K562 (cell line): ENCODE results near the gene FAM83G. TPM values are rescaled to one million over a fixed set of nuclear protein-coding genes. Genes with fewer than 3 reads are reported as not detected.

Source experiments
- ATAC-seq: fragments of 200-7000 bp; cut with Tn5 transposase; 3 replicates; pipeline ENCODE4 v1.9.1; 2020; ENCODE audit warnings: moderate library complexity
- BruUV-seq: library from RNA; stranded (reverse); fragments of 400-500 nt; replicated peaks from 2 replicates; lab custom pipeline; 2021; lab: Mats Ljungman, UMichigan
- CTCF ChIA-PET: fragments of 300-600 bp; formaldehyde crosslinking; extraction: SDS; loops from one replicate; lab custom pipeline; 2021; ENCODE audit warnings: low intra/inter-chr PET ratio; lab: Yijun Ruan, JAX
- POLR2A ChIA-PET: fragments of 300-600, 350-650 bp; sonication (Branson Sonifier 250); formaldehyde crosslinking; extraction: SDS; loops from one replicate; lab custom pipeline; 2021; ENCODE audit warnings: antibody characterized with exemption, inconsistent platforms; lab: Yijun Ruan, JAX
- DNase-seq, 4 experiments: peaks; one replicate each; pipeline versions ENCODE4 v3.0.0 to v3.0.0-alpha.2; 2011 to 2018; ENCODE audit warnings: low spot score in 3 of 4, mixed read lengths in 3 of 4; ENCODE audit errors: extremely low read depth in 1 of 4
- FAIRE-seq: peaks from 2 replicates; lab custom pipeline; 2011; peaks lifted over from hg19 to GRCh38; lab: Jason Lieb, UNC
- H2AFZ ChIP-seq: 2 replicates; pipeline ENCODE4 v1.6.0; 2011; ENCODE audit warnings: low read depth, low read length, control low read depth, inconsistent platforms
- H3K27ac ChIP-seq: fragments of 200-600 bp; 3 replicates; pipeline ENCODE4 v1.8.0; 2011; ENCODE audit warnings: low read depth, mild to moderate bottlenecking, control low read depth, inconsistent platforms, low read length, moderate library complexity, mixed read lengths; ENCODE audit errors: extremely low read depth
- H3K27me3 ChIP-seq, 2 experiments: fragments of 300-600 bp in 1 of 2; 2 replicates in 1 of 2; 3 replicates in 1 of 2; pipeline versions ENCODE4 v1.6.0 to v1.8.0; 2011; ENCODE audit warnings: inconsistent platforms in 2 of 2, low read length in 2 of 2, mild to moderate bottlenecking in 1 of 2, mixed read lengths in 1 of 2, moderate library complexity in 1 of 2; ENCODE audit not compliant: control insufficient read depth in 2 of 2, insufficient read depth in 2 of 2
- H3K36me3 ChIP-seq: fragments of 300-600 bp; 3 replicates; pipeline ENCODE4 v1.8.0; 2011; ENCODE audit warnings: mild to moderate bottlenecking, low read length, inconsistent platforms; ENCODE audit not compliant: control insufficient read depth, insufficient read depth
- H3K4me1 ChIP-seq, 2 experiments: fragments of 200-600 bp in 1 of 2; replicated peaks in 1 of 2; 2 replicates in 1 of 2; 3 replicates in 1 of 2; pipeline versions ENCODE4 v1.5.1 to v1.8.0; 2011; ENCODE audit warnings: inconsistent platforms in 2 of 2, low read length in 2 of 2, mild to moderate bottlenecking in 1 of 2, mixed read lengths in 1 of 2, moderate library complexity in 1 of 2; ENCODE audit not compliant: control insufficient read depth in 2 of 2, insufficient read depth in 2 of 2
- H3K4me2 ChIP-seq: 2 replicates; pipeline ENCODE4 v1.6.1; 2011; ENCODE audit warnings: low read length, control low read depth, inconsistent platforms, mixed read lengths; ENCODE audit not compliant: insufficient read depth
- H3K4me3 ChIP-seq: fragments of 200-600 bp; sonication (generic), shearing (Covaris generic); 2 replicates; pipeline ENCODE4 v1.5.1; 2016; ENCODE audit warnings: control low read depth, inconsistent platforms
- H3K79me2 ChIP-seq: fragments of 200-600 bp; 3 replicates; pipeline ENCODE4 v1.8.0; 2011; ENCODE audit warnings: low read length, inconsistent platforms; ENCODE audit not compliant: control insufficient read depth, insufficient read depth
- H3K9ac ChIP-seq, 2 experiments: 2 replicates each; pipeline versions ENCODE4 v1.6.0 to v1.6.1; 2011; ENCODE audit warnings: low read depth in 2 of 2, low read length in 2 of 2, control low read depth in 1 of 2, inconsistent platforms in 1 of 2, mild to moderate bottlenecking in 1 of 2, mixed read lengths in 1 of 2; ENCODE audit not compliant: insufficient read depth in 1 of 2
- H3K9me1 ChIP-seq: one replicate; pipeline ENCODE4 v1.6.0; 2011; ENCODE audit warnings: inconsistent platforms, mild to moderate bottlenecking, low read length, moderate library complexity; ENCODE audit not compliant: control insufficient read depth, insufficient read depth
- H3K9me3 ChIP-seq: replicated peaks from 2 replicates; pipeline ENCODE4 v1.5.1; 2011; ENCODE audit warnings: low read depth, low read length, inconsistent platforms; ENCODE audit not compliant: control insufficient read depth, insufficient read depth
- H4K20me1 ChIP-seq: replicated peaks from 2 replicates; pipeline ENCODE4 v1.6.1; 2011; ENCODE audit warnings: low read length, inconsistent platforms, mixed read lengths; ENCODE audit not compliant: control insufficient read depth, insufficient read depth
- HCFC1 ChIP-seq: IDR thresholded peaks from 2 replicates; pipeline ENCODE4 v1.6.1; 2012; ENCODE audit warnings: low read depth, low read length, improper control_type of control experiment
- MTA2 ChIP-seq: fragments of 450-650 bp; IDR thresholded peaks from 2 replicates; pipeline ENCODE4 v1.6.1; 2016; ENCODE audit warnings: low read depth
- RBM39 ChIP-seq: fragments of 200-400 bp; formaldehyde crosslinking; optimal IDR thresholded peaks from 2 replicates; pipeline ENCODE3; 2018; ENCODE audit warnings: low read depth, low read length
- XRCC5 ChIP-seq: fragments of 200-400 bp; formaldehyde crosslinking; IDR thresholded peaks from 2 replicates; pipeline ENCODE4 v1.6.1; 2017; ENCODE audit warnings: low read depth, mild to moderate bottlenecking, low read length
- ZNF551 ChIP-seq: fragments of 250-450 bp; sonication (Bioruptor Pico); IDR thresholded peaks from 2 replicates; pipeline ENCODE4 v1.5.0; 2021; ENCODE audit warnings: mild to moderate bottlenecking, moderate library complexity
- WGBS: fragments of 100-300 bp; shearing (Covaris generic); methylation state at CpG from one replicate; pipeline ENCODE4 v1.1.6; 2016; ENCODE audit warnings: low coverage, mixed read lengths; ENCODE audit not compliant: insufficient coverage; ENCODE audit errors: missing lambda C conversion rate; 5-methylcytosine and 5-hydroxymethylcytosine counted together
- in situ Hi-C: fragments of 300-500 bp; cut with MboI; formaldehyde crosslinking; loops from 4 replicates; pipeline ENCODE4 v1.15.0; 2018; ENCODE audit warnings: inconsistent platforms, mixed read lengths
- intact Hi-C: fragments of 100-400 bp; cut with micrococcal nuclease; formaldehyde crosslinking; loops from 2 replicates; pipeline ENCODE4 v1.14.2; 2022
- polyA plus RNA-seq, 8 experiments: library from polyadenylated mRNA; depleted of rRNA in 4 of 8; stranded (reverse) in 5 of 8; unstranded in 3 of 8; fragments of >200 nt; fragmentation: Nextera tagmentation in 2 of 8; fragmentation: Illumina TruSeq in 1 of 8; extraction: Ambion mirVana in 2 of 8; extraction: Trizol in 1 of 8; gene quantifications; 2 replicates each; pipeline versions ENCODE4 v1.2.1 to v1.2.3, GENCODE V29; 2011 to 2014; ENCODE audit warnings: inconsistent platforms in 1 of 8, missing spikeins in 1 of 8
- total RNA-seq, 7 experiments: library from RNA; depleted of rRNA in 6 of 7; stranded (reverse); fragments of >200 nt in 6 of 7; fragmentation: Illumina TruSeq in 2 of 7; extraction: Trizol in 2 of 7; gene quantifications; 2 replicates each; pipeline versions ENCODE4 v1.2.1 to v1.2.3, GENCODE V29; 2011 to 2021; ENCODE audit warnings: low replicate concordance in 1 of 7
- TF ChIP-seq, protein P1 (sequence below), 3 experiments: fragments of 200-800 bp in 1 of 3; sonication (Bioruptor generic) in 1 of 3; sonication (generic) in 1 of 3; formaldehyde crosslinking in 1 of 3; IDR thresholded peaks; 2 replicates each; pipeline versions ENCODE4 v1.6.1 to v1.8.0; 2016 to 2022; ENCODE audit warnings: mild to moderate bottlenecking in 2 of 3, missing compliant biosample characterization in 2 of 3, missing genetic modification characterization in 2 of 3, missing genetic modification reagents in 1 of 3
- TF ChIP-seq, protein P2 (sequence below): fragments of 450-650 bp; formaldehyde crosslinking; IDR thresholded peaks from 2 replicates; pipeline ENCODE4 v1.4.0; 2020; ENCODE audit warnings: mild to moderate bottlenecking, moderate library complexity
- TF ChIP-seq, protein P3 (sequence below): fragments of 450-650 bp; formaldehyde crosslinking; IDR thresholded peaks from 2 replicates; pipeline ENCODE4 v1.4.0; 2020; ENCODE audit warnings: mild to moderate bottlenecking, moderate library complexity
- TF ChIP-seq, protein P4 (sequence below): conservative IDR thresholded peaks from 2 replicates; pipeline ENCODE4 v1.6.1; 2011; ENCODE audit warnings: low read depth, mild to moderate bottlenecking, low read length; ENCODE audit not compliant: control insufficient read depth

FAM83G gene
- total and polyA plus RNA-seq, 9 of the 15 experiments (the other 6 are each of a cell fraction or from before 2014, with no cell fraction given), result 0.04 to 10.3 (median 4.5) TPM; not detected in 1

DNA sequence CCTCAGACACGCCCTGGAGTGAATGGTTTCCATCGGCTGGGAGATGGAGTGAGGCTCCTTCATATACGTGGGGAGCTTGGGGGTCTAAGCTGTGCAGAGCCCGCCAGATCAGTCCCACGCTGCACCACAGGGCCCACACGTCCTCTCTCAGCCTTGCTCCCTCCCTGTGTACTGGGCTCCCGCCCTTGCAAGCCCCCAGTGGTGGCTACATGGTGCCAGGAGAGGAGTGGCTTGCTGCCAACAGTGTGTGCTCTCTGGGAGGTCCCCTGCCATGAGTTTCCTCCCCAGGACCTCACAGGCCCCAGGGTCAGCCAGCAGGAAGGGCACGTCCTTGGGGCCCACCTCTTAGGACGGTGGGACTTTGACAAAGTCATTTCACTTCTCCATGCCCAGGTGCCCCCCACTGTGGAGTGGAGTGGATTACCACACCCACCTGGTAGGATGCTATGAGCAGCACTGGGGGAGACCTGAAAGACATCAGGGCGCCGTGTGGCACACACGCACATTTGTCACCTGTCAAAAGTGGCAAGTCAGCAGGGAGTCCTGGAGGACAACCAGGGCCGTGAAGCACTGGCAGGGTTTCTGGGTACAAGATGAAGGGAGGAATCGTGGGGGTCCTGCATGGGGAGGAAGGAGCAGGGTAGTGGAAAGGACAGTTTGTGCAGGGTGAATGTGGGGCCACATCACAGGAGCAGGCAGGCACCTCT lies 38.9 kb downstream of the FAM83G start (continued):
- TF ChIP-seq, protein P1, sequence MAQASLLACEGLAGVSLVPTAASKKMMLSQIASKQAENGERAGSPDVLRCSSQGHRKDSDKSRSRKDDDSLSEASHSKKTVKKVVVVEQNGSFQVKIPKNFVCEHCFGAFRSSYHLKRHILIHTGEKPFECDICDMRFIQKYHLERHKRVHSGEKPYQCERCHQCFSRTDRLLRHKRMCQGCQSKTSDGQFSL (CRISPR knock-in tag; IDR thresholded peaks at IDR 0.05), result no peak
- TF ChIP-seq, protein P1 (tag; IDR thresholded peaks at IDR 0.05), result no peak
- TF ChIP-seq, all 486 proteins: peak for 0

DNA sequence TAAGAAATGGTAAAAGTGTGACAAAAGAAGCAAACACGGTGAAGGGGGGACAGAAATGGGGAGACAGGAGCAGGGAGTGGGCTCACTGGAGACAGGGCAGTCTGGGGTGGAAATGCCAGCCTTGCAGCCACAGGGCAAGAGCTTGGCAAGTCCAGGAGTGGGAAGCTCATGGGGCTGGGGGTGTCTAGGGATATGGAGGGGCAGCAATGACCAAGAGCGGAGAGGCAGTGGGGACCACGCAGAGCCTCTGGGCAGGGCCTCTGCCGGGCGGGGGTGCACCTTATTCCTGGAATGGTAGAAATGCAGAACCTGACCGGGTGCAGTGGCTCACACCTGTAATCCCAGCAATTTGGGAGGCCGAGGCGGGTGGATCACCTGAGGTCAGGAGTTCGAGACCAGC lies 40.0 kb downstream of the FAM83G start:
- no peak overlapping the region for H3K9ac ChIP-seq
- no peaks in the 10 kb centered on the region for H3K9me3 ChIP-seq
- TF ChIP-seq, protein P2, sequence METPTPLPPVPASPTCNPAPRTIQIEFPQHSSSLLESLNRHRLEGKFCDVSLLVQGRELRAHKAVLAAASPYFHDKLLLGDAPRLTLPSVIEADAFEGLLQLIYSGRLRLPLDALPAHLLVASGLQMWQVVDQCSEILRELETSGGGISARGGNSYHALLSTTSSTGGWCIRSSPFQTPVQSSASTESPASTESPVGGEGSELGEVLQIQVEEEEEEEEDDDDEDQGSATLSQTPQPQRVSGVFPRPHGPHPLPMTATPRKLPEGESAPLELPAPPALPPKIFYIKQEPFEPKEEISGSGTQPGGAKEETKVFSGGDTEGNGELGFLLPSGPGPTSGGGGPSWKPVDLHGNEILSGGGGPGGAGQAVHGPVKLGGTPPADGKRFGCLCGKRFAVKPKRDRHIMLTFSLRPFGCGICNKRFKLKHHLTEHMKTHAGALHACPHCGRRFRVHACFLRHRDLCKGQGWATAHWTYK (CRISPR knock-in tag), result no peak
- TF ChIP-seq XRCC5, result no peak
- TF ChIP-seq, protein P3, sequence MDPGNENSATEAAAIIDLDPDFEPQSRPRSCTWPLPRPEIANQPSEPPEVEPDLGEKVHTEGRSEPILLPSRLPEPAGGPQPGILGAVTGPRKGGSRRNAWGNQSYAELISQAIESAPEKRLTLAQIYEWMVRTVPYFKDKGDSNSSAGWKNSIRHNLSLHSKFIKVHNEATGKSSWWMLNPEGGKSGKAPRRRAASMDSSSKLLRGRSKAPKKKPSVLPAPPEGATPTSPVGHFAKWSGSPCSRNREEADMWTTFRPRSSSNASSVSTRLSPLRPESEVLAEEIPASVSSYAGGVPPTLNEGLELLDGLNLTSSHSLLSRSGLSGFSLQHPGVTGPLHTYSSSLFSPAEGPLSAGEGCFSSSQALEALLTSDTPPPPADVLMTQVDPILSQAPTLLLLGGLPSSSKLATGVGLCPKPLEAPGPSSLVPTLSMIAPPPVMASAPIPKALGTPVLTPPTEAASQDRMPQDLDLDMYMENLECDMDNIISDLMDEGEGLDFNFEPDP (CRISPR knock-in tag), result no peak
- TF ChIP-seq RBM39, result no peak
- TF ChIP-seq, protein P4, sequence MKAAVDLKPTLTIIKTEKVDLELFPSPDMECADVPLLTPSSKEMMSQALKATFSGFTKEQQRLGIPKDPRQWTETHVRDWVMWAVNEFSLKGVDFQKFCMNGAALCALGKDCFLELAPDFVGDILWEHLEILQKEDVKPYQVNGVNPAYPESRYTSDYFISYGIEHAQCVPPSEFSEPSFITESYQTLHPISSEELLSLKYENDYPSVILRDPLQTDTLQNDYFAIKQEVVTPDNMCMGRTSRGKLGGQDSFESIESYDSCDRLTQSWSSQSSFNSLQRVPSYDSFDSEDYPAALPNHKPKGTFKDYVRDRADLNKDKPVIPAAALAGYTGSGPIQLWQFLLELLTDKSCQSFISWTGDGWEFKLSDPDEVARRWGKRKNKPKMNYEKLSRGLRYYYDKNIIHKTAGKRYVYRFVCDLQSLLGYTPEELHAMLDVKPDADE, result no peak
- no peak for TF ChIP-seq HCFC1
- TF ChIP-seq MTA2, result no peak
- TF ChIP-seq ZNF551, result no peak
- in situ Hi-C loops, result no loop called here
- ChIA-PET POLR2A (no interaction called here), CTCF (no interaction called here)
- no peak overlapping the region for H3K27ac ChIP-seq
- H3K4me3 ChIP-seq, result no peak overlapping the region
- peaks cover 0 to 44% of the 10 kb centered on the region in 2 experiments; a peak in 3 of 5 replicates for H3K4me1 ChIP-seq
- FAIRE-seq (no peak), DNase-seq (no peak), ATAC-seq (no peak)
- intact Hi-C loops, result no loop called here
- H3K36me3 ChIP-seq, result no peaks in the 10 kb centered on the region
- BruUV-seq, result no TSS peak
- no peaks in the 10 kb centered on the region for H3K79me2 ChIP-seq
- H3K9me1 ChIP-seq, result no peaks in the 10 kb centered on the region
- WGBS, result 62% methylated on average over 5 of the region's 9 CpGs
- H2AFZ ChIP-seq, result no peak overlapping the region
- H3K4me2 ChIP-seq, result no peak overlapping the region
- H4K20me1 ChIP-seq, result 0 out of 2 replicates have a peak, but pooled peaks cover 3% of the 10 kb centered on the region
- H3K27me3 ChIP-seq, result no peaks in the 10 kb centered on the region
